Measurements from ENCODE around the gene DSCAML1. TPM values are rescaled to one million over a fixed set of nuclear protein-coding genes. Genes with fewer than 3 reads are reported as not detected.

The DSCAML1 gene
- 1 to 10 TPM in 1 of 2 donors, under 1 TPM in 1; 0.33 to 1.6 TPM for total RNA-seq

- WGBS, 2 donors = 7 to 12% methylated on average over 3 to 64 of the region's 66 CpGs
- ATAC-seq = peak; percentile 70
Observed at GRCh38 chr11:117796872-117797529, at the start of gene DSCAML1. TSS of gene DSCAML1 (minus strand) at chr11:117797216. CDS start at chr11:117797079, 137 bp downstream.

GRCh38 chr11:117843666-117844484, 46.9 kb upstream of the DSCAML1 start:
- TF ChIP-seq POLR2A (IDR thresholded peaks at IDR 0.05) = no peak
- peak; percentile 88 to 99 (median 94) for TF ChIP-seq CTCF (IDR thresholded peaks at IDR 0.05)
- WGBS, 2 donors = 0 to 22% methylated on average over 7 to 9 of the region's 9 CpGs
- Histone ChIP-seq H3K9me3 (no peaks in the 10 kb centered on the region), H3K4me3 (no peak overlapping the region), H3K4me1 (peaks cover 5% of the 10 kb centered on the region), H3K27ac (no peak overlapping the region), H3K36me3 (replicated peaks in 1 of 2; ENCODE audit: insufficient read depth in 1 of 2, low read depth in 2 of 2) (no peaks in the 10 kb centered on the region), H3K27me3 (no peaks in the 10 kb centered on the region)
- DNase-seq = peak; percentile 78 to 88 (median 84)
- intact Hi-C loops (cut with DNase I) = loop anchor here (5.0 kb wide), 1 partner anchor 103 kb away; no protein-coding TSS in a partner anchor
- ATAC-seq = peak; percentile 74

More at GRCh38 chr11:117796872-117797529, at the start of gene DSCAML1:
- H3K9me3 ChIP-seq = no peaks in the 10 kb centered on the region
- H3K4me1 ChIP-seq = peaks cover 21% of the 10 kb centered on the region
- no peaks in the 10 kb centered on the region for H3K36me3 ChIP-seq (replicated peaks in 1 of 2; ENCODE audit: insufficient read depth in 1 of 2, low read depth in 2 of 2)
- H3K27ac ChIP-seq = no peak within 1 kb of the TSS
- peak in 2 of 4 donors; percentile 47 to 49 for DNase-seq
- TF ChIP-seq CTCF (IDR thresholded peaks at IDR 0.05) = no peak
- no peak for TF ChIP-seq POLR2A (IDR thresholded peaks at IDR 0.05)
- intact Hi-C loops (cut with DNase I) = no loop called here
- H3K4me3 ChIP-seq = no peak within 1 kb of the TSS
- H3K27me3 ChIP-seq = peaks cover 4 to 22% of the 10 kb centered on the region in 2 donors

GRCh38 chr11:117842131-117842941, 45.3 kb upstream of the DSCAML1 start:
- ATAC-seq (no peak), DNase-seq (no peak)
- Histone ChIP-seq H3K4me3 (no peak overlapping the region), H3K4me1 (peaks cover 12% of the 10 kb centered on the region), H3K27ac (no peak overlapping the region), H3K9me3 (no peaks in the 10 kb centered on the region), H3K36me3 (replicated peaks in 1 of 2; ENCODE audit: insufficient read depth in 1 of 2, low read depth in 2 of 2) (no peaks in the 10 kb centered on the region), H3K27me3 (no peaks in the 10 kb centered on the region)
- intact Hi-C loops (cut with DNase I) = loop anchor here (5.0 kb wide), 1 partner anchor 105 kb away; no protein-coding TSS in a partner anchor
- 66 to 81% methylated on average over 9 to 16 of the region's 16 CpGs for WGBS, 2 donors
- TF ChIP-seq POLR2A (IDR thresholded peaks at IDR 0.05) = no peak
- TF ChIP-seq CTCF (IDR thresholded peaks at IDR 0.05) = no peak

- TF ChIP-seq POLR2A (IDR thresholded peaks at IDR 0.05) (no peak), CTCF (IDR thresholded peaks at IDR 0.05) (no peak)
- no peaks in the 10 kb centered on the region for H3K9me3 ChIP-seq
- peaks cover 15% of the 10 kb centered on the region for H3K4me1 ChIP-seq
- ATAC-seq = no peak
- DNase-seq = no peak
- no peak overlapping the region for H3K27ac ChIP-seq
- intact Hi-C loops (cut with DNase I) = loop anchor here (5.0 kb wide), 1 partner anchor 106 kb away; no protein-coding TSS in a partner anchor
- H3K27me3 ChIP-seq = no peaks in the 10 kb centered on the region
- no peak overlapping the region for H3K4me3 ChIP-seq
- H3K36me3 ChIP-seq (replicated peaks in 1 of 2; ENCODE audit: insufficient read depth in 1 of 2, low read depth in 2 of 2) = no peaks in the 10 kb centered on the region
- 67 to 87% methylated on average over 7 of the region's 7 CpGs for WGBS, 2 donors
Observed at GRCh38 chr11:117841551-117842031, 44.6 kb upstream of the DSCAML1 start.
